ENCODE data around the gene PPBP.

DNA sequence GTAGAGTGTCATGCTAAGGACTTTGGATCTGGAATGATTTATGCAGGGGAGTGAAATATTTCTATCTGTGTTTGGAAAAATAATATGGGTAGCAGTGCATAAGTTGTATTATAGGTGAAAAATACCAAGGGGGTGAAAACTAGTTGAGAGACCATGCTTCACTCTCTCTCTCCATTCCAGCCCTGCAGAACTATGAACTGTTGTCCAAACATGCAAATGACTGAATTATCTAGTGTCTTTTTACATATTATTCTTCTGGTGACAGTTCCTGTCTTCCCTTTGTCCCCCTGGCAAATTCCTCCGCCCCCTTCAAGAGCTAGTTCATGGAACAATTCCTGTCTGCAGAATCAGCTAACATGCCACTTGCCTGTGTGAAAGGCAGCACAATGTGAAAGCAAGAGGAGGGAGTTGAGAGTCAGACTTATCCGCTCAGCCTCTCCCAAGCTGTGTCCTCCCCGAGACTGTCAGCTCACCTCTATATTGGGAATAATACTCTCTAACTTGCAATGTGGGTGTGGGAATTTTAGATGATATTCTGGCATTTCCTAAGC lies 8.5 kb downstream of the PPBP start:
- TF ChIP-seq, protein P1, sequence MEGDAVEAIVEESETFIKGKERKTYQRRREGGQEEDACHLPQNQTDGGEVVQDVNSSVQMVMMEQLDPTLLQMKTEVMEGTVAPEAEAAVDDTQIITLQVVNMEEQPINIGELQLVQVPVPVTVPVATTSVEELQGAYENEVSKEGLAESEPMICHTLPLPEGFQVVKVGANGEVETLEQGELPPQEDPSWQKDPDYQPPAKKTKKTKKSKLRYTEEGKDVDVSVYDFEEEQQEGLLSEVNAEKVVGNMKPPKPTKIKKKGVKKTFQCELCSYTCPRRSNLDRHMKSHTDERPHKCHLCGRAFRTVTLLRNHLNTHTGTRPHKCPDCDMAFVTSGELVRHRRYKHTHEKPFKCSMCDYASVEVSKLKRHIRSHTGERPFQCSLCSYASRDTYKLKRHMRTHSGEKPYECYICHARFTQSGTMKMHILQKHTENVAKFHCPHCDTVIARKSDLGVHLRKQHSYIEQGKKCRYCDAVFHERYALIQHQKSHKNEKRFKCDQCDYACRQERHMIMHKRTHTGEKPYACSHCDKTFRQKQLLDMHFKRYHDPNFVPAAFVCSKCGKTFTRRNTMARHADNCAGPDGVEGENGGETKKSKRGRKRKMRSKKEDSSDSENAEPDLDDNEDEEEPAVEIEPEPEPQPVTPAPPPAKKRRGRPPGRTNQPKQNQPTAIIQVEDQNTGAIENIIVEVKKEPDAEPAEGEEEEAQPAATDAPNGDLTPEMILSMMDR (IDR thresholded peaks at IDR 0.05) = no peak
- TF ChIP-seq POLR2AphosphoS5 (IDR thresholded peaks at IDR 0.05) (no peak), POLR2A (IDR thresholded peaks at IDR 0.05) (no peak), EP300 (IDR thresholded peaks at IDR 0.05) (no peak)
